HG03097 (cell line): ENCODE results near the gene SNCA.

ENCODE experiments used
- ATAC-seq: cut with Tn5 transposase; IDR thresholded peaks from one replicate; pipeline ENCODE4 v1.9.1; 2021; ENCODE audit not compliant: unreplicated experiment, low FRiP score

Gene SNCA

DNA sequence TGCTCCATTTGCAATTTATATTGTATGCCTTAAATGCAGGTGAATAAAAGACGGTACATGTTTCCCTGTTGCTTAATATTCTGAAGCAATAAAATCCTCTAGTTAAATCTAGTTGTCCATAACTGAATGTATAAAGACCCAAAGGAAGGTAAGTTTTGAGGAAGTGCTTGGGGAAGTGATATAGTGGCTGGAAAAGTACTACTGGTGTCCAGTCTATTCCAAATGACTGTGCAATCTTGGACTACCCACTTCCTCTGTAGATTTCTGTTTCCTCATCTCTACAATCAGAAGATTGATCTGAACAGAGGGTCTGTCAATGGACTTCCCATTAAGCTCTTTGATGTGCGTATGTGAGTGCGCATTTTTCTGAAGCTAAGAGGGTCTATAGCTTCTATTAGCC lies 17.0 kb downstream of the SNCA start:
- no peak for ATAC-seq

DNA sequence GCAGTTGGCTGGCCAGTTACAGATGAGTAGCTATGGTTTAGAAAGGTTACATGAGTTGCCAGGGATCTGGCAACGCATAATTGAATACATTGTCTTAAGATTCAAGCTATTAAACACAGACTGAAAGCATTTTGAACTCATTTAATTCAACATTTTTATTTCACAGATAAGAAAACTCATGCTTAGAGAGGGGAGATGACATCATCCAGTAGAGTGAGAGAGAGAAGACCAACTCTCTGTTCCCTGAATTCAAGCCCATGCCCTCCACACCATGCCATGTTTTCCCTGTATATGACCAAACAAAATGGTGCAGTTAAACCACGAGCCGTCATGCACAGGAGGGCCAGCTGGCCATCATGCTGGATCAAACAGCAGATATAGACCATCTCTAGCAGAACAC lies 22.6 kb downstream of the SNCA start:
- ATAC-seq = no peak

DNA sequence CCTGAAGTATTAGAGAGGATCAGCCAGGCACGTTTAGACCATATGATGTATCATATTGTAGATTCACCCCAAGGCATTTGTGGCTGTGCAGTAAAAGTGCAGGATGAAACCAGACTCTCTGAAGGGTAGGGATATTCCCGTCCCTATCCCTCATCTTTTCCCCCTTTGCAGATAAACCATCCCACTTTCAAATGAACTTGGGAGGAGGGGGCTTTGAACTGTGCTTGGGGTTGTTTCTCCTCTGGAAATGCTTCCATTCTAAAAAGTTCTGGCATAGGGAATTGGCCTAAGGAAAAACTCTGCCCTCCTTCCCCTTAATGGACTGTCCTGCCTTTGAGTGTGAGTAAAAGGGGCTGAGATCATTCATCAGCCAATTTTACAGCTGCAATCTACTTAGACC lies 23.8 kb downstream of the SNCA start:
- ATAC-seq = no peak

DNA sequence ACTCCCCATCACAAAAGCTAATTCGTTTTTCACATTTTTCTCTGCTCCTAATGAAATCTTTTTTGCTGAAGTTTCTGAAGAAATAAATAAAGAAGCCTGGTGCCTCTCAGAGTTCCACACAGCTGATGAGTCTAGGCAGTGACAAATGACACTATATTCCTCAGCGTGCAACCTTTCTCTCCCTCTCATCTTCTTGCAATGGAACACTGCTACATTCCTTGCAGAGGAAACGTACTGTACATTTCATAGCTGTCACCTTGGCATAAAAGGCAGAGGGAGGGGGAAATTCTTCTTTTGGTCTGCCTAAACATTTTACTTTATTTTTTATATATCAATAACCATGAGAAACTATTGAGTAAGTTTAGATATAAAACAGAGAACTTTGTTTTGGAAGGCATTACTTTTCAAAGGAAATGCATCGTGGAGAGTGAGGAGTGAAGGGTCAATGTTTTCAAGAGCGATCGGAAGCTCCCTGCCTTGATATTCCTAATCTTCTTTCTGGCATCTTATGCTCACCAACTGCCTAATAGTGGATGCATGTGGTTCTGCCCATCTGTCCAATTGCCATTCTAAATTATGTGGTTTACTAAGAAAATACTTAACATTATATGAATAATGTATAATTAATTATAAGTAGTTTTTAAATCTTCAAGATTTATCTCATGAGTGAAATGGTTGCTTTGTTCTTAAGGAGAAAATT lies 29.4 kb downstream of the SNCA start:
- ATAC-seq = no peak

DNA sequence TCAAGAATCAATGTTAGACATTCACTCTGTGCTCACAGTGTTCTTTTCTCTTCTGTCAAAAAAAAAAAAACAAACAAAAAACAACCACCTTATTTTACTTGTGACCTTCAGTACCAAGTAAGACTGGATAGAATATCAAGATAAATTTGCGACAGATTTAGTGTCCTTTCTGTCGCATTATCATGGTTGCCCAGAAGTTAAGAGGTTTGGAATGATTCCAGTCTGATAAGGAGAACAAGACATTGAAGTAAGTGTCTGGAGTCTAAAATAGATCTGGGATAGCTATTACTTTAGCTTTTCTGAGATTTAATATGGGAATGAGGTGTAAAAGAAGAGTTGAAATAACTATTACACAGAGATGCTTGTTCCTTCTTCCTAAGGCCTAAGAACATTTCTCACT lies 31.7 kb downstream of the SNCA start:
- no peak for ATAC-seq

DNA sequence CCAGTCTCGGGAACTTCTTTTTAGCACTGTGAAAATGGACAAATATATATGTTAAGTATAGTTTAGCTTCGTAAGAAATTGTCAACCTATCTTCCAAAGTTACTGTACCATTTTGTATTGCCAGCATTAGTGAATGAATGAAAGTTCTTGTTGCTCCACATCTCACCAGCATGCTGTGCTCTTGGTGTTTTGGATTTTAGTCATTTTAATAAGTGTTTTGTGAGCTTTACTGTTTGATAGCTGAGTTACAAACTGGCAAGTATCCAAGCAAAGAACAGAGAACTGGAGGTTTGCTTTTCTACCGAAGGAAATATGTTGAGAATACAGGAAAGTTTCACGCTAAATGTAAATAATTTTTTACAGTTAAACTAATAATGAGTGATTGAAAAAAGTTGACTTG lies 33.0 kb downstream of the SNCA start:
- ATAC-seq = no peak

DNA sequence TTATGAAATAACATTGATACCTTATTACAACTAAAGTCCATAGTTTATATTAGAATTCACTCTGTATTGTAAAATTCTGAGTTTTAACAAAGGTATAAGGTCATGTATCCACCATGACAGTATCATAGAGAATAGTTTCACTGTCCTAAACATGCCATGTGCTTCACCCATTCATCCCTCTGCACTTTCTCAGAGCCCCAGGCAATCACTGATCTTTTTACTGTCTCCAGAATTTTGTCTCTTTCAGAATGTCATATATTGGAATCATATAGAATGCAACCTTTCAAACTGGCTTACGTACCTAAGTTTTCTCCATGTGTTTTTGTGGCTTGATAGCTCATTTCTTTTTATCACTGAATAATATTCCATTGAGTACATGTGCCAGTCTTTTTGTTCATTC lies 33.9 kb downstream of the SNCA start:
- no peak for ATAC-seq

DNA sequence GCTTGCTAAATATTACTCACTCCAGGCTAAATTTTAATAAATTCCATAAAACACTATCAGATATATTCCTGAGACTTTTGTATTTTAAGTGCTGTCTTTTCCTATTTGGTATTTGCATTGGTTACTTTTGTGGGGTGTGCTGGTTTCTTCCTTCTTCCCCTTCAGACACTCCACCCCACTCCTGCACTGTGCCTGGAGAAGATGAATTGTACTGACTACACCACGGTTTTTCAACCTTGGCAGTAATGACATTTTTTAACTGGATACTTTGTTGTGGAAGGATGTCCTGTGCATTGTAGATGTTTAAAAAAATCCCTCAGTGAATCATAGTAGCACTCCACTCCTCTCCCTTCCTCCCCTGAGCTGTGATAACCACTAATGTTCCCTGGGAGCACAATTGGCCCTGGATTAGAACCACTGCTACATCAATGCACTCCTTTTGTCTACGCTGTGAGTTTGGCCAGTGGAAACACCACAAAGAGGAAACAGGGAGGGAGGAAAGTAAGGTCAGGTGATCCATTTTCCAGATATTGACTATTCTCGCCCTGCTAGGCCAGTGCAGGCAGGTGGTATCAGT lies 36.3 kb downstream of the SNCA start:
- no peak for ATAC-seq

DNA sequence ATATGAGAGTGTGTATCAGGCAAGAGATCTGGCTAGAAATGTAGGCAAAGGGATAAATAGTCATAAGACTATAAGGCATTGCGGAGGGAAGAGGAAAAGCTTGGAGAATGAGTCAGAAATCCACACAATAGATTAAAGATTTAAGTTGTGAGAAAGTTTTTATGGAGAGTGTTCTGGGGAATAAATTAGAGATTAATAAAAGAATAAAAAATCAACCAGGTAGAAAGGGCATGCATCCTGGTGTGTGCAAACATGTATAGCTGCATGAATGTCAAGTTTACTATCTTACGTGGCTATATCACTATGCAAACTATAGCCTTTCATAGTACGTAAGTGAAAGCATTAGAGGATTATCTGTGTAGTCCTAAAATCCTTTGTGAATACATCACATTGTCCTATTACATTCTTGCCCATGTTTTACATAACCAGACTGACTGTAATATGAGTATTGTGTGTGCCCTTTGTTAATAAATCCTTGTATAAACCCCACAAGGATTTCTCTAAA lies 36.9 kb downstream of the SNCA start:
- ATAC-seq = no peak

DNA sequence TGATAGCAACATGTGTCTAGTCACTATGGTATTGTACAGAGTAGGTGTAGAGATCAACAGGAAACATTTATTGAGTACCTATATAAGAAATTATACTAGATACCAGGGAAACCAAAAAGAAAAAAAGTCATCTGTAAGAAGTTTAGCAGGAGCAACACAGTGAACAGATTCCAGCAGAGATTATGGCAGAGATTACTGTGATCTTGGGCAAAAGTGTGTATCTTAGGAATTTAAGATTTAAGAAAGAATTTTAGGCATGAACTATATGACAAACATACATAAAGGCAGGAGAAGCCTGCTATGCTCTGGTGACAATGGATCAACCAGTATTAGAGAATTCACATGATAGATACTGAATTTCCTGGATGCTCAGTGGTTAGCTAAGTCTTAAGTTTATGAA lies 37.9 kb downstream of the SNCA start:
- ATAC-seq = no peak

DNA sequence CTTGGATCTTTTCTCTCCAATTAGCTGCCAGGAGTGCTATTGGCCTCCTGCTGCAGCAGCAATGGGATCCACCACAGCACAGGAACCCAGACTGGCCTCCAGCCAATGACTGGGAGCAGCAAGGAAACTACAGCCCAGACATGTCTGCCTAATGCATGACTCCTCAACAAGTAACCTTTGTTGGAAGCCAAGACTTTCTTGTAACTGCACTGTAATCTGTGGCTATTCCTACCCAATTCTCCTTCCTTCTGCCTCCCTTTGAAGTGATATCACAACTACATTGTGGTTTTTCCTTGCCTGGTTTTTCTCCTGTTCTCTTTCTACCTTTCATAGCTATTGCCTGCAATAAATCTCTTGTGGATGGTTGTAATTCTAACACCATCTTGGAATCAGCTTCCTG lies 39.8 kb downstream of the SNCA start:
- no peak for ATAC-seq

DNA sequence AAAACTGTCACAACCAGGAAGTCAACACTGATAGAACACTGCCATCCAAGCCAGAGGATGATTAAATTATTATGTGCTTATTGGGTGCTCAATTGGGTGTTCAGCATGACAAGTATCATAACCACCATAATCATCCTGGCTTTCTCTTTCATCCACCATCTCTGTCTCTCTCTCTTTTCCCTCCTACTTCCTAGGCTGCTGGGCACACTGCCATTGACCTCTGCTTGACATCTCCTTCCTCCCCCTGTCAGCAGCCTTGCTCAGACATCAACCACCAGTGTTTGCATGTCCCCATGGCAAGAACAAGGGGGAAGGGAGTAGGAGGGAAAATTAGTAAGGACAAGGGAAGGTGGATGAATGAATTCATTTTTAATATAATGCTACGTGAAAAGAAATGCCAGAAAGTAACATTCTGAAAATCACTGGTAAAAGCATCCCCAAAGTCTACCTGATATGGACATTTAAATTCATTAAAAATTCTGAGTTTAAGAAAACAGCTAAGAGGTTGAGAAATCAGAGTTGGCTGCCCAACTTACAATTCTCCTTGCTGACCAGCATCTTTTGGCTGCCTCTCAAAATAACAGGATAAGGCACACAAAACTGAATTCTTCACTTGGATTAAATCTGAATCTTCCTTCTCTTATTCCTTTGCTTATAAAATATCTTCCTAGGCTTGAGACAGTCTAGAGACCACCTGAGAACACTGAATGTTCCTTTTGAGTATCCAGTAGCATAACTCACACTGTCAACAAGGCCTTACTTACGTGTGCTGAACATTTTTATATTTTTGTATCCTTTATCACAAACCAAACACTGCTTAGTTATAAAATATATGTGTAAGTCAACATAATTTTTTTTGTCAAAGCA lies 48.5 kb downstream of the SNCA start:
- no peak for ATAC-seq

DNA sequence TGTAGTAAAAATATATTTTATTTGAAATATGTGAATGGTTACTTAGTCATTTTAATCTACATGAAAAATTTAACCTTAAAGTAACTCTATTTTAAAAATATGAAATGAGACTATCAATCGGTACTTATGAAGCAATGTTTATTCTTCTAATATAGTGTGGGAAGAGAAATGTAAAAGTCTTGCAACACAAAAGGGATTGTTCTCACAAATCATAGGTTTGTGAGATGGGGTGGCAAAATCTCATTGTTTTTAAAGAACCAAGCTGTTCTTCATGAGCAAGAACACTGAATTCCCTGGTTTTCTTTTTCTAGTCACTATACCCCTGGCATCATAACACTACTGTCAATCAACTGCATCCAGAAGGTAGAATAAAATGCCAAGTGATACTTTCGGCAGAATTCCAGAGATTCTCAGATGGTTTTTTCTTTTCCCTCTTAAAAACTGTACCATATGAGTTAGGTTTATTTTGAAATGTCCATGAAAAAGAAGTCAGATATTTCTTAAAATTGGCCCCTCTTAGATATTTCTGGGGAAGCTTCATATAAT lies 52.2 kb downstream of the SNCA start:
- no peak for ATAC-seq

DNA sequence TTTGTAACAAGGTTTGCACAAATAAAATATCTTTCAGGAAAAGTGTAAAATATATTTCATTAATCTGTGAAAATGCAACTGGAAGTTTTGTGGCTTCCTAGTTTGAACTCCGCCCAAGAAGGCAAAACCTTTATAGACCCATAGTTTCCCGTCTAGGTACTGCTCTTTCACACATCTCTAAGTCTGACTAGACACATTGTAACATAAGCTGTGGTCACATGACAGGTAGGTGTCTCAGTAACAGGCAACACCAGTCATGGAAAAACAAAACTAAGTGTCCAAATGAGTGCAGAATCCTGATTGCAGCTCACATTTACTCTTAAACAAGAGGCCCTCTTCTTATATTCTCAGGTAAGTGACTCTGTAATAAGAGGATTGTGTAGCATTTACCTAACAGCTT lies 55.6 kb downstream of the SNCA start:
- ATAC-seq = no peak

DNA sequence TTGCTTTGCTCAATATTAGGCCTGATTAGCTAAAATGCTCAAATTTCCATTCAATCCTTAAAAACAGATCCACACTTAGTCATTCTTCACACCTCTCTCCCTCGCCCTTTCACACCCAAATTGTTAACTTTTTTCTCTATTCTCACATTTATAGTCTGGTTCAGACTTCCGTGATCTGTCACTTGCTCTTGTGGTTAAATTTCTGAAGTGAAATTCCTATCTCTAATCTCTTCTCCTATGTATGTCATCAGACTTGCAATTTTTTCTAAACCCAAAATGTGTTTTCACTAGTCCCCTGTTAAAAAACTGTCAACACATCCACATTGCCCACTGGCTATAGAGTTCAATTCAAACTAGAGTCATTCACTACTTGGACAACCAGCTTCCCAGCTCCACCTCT lies 63.2 kb downstream of the SNCA start:
- no peak for ATAC-seq

DNA sequence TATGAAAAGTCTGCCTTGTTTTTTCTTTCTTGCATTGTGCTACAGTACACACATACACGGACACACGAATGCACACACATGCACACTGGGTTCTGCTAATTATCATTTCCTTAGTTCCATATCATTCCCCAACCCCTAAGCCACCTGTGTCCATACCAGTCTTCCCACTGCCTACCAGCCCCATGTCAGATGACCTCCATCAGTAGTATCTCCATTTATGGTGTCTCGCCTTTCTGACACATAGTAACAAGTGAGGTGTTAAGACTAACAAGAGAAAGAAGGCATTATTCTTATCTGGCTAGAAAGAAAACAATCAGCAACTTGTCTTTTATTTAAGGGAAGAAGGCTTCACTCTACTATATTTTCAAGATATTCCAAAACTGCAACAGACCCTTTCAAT lies 67.1 kb downstream of the SNCA start:
- no peak for ATAC-seq

DNA sequence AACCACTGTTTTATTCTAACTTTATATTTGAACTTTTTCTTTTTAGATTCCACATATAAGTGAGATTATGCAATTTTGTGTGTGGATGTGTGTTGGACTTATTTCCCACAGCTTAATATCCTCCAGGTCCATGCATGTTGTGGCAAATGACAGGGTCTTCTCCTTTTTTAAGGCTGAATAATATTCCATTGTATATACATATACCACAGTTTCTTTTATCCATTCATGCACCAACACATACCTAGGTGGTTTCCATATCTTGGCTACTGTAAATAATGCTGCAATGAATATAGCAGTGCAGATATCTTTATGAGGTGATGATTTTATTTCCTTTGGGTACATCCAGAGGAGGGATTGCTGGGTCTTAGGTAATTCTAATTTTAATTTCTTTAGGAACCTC lies 69.0 kb downstream of the SNCA start:
- no peak for ATAC-seq

DNA sequence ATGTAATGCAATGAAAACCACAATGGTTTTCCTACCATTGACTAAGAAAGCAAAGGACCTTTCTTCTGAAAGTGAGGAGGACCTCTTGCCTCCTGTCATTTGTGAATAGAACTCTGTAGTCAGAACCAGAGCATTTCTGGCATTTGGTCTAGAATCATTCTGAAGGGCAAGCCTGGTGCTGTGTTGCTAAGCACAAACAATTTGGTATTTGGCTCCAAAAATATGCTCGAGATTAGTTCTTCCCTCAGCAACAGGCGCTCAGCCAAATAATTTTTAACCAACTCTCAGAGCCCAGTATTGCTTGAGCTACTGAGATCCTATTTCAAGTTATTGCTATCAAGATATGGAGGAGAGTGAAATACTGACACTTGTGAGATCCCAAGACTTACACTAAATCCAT lies 71.0 kb downstream of the SNCA start:
- no peak for ATAC-seq

DNA sequence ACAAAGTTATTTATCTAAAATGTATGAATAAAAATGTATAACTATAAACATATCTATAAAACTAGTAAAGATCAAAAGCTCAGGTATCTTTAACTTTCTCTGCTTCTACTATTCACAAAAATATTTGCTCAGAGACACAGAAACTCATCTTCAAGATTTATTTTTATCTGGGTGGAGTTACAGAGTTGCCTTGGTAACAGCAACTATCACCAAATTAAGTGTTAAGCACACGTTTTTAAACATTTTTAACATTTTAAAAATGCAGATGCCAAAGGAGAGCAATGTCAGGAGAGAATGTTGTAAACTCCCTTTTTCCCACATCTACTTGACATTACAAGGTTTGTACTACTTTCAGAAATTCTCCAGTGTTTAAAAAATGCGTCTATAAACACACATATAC lies 71.4 kb downstream of the SNCA start:
- no peak for ATAC-seq

DNA sequence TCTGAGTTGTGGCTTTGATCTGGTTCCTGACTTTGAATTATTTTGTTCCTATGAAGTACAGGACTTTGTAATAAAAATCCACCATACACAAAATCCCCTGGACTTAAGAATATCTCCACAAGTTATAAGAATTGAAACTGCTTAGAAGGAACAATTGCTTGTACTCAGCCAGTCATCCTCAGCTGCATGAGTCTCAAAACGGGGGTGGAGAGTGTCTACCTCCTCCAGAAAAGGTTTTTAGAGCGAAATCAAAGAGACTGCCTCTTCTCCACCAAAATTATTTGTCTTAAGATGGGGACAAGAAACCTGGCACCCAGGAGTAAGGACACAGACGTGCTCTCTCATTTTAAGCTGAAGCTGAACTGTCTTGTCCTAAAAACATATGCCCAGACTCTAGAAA lies 74.7 kb downstream of the SNCA start:
- no peak for ATAC-seq

DNA sequence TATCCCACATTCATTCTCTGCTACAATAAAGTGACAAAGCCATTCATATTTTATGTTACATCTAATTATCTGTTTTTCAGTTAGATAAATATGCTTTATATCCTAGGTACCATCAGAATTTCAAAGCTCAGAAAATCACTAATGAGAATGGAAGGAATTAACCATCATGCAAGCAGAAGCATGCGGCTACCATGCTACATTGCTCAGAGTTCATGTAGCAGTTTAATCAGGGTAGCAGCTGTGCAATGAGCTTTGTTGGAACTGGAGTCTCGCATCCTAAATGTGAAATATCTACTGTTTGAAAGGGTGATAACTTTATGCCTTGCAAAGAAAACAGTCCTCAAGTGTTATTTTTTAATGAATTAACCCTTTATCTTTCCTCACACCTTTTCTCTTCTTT lies 77.5 kb downstream of the SNCA start:
- ATAC-seq = no peak
